Testis (tissue), 2 donors: ENCODE measurements around the gene PRICKLE4.

Experiments used
- POLR2A ChIP-seq: fragments of 450-650 bp; IDR thresholded peaks from one replicate; pipeline ENCODE4 v1.6.1; 2017; ENCODE audit warnings: antibody characterized with exemption, mild to moderate bottlenecking, moderate library complexity
- TF ChIP-seq, protein P1 (sequence below), 3 experiments: fragments of 450-650 bp in 2 of 3; fragments of 200-600 bp in 1 of 3; sonication (generic) in 1 of 3; IDR thresholded peaks; one replicate each; pipeline ENCODE4 v1.5.1; 2016 to 2019; ENCODE audit warnings: antibody characterized with exemption in 3 of 3, mild to moderate bottlenecking in 2 of 3, moderate library complexity in 1 of 3

DNA sequence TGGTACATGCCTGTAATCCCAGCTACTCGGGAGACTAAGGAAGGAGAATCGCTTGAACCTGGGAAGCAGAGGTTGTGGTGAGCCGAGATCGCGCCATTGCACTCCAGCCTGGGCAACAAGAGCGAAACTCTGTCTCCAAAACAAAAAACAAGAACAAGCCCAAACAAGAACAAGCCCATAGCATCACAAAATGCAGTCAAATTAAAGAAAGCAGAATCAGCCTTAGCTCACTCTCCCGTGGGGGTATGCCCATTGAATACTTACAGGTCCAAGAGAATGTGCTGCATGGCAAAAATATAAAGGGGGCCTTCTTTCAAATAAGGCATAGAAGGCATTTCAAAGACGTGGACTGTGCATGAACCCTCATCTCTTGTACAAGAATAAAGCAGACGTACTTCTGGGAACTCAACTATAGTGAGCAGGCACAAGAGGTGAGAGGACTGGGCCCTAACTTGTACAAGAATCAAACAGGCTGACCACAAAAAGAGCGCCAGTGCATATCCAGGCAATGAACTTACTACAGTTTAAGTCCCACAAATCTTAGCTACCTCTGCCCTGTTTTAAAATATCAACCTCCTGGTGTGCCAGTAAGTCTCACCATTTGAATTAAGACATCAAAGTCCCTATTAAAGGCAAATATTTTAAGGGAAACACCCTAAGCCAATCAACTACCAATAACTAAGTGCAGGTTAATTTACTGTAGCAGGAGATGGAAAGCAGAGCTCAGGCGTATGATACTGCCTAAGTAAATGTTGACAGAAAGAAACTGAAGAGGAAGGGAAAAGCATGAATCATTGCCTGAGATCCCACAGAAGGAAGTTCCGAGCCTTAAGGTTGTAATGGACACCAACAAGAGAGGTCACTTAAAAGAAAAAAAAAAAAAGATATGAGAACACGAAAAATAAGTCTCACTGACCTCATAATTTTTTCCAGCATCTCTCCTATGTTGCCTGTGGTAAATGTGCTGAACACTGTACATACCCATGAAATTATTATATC, 44.3 kb downstream of the PRICKLE4 start:
- TF ChIP-seq, protein P1, sequence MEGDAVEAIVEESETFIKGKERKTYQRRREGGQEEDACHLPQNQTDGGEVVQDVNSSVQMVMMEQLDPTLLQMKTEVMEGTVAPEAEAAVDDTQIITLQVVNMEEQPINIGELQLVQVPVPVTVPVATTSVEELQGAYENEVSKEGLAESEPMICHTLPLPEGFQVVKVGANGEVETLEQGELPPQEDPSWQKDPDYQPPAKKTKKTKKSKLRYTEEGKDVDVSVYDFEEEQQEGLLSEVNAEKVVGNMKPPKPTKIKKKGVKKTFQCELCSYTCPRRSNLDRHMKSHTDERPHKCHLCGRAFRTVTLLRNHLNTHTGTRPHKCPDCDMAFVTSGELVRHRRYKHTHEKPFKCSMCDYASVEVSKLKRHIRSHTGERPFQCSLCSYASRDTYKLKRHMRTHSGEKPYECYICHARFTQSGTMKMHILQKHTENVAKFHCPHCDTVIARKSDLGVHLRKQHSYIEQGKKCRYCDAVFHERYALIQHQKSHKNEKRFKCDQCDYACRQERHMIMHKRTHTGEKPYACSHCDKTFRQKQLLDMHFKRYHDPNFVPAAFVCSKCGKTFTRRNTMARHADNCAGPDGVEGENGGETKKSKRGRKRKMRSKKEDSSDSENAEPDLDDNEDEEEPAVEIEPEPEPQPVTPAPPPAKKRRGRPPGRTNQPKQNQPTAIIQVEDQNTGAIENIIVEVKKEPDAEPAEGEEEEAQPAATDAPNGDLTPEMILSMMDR (IDR thresholded peaks at IDR 0.05) = no peak
- no peak for TF ChIP-seq POLR2A
